ENCODE measurements around the gene TBXA2R.

The TBXA2R gene

GRCh38 chr19:3557461-3558248, 49.0 kb downstream of the TBXA2R start, which contains the start of gene MFSD12:
TSS of gene MFSD12 (minus strand) at chr19:3557586. CDS start at chr19:3557403, 183 bp downstream.
- peak in 55 of 56 donors; percentile 43 to 95 (median 87) for DNase-seq

DNA sequence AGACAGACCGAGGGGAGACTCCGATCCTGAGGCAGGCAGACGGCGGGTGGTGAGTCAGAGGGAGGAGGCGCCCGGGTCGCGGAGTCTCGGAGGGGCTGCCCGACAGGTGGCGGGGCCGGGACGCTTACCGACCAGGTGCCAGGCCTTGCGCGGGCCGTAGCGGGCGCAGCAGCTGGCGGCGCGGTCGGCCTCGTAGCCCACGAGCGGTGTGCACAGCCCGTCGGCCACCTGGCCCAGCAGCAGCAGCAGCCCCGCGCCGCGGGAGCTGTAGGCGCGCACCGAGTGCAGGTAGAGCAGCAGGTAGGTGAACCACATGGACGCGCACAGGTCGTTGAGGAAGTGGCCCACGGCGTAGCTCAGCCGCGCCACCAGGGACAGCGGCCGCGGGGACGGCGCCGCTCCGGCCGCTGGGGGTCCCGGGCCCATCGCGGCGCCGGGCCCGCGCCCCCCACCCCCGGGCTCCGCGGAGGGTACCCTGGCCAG, 49.7 kb downstream of the TBXA2R start:
- peak in 5 of 56 donors; percentile 28 to 41 (median 34) for DNase-seq

DNA sequence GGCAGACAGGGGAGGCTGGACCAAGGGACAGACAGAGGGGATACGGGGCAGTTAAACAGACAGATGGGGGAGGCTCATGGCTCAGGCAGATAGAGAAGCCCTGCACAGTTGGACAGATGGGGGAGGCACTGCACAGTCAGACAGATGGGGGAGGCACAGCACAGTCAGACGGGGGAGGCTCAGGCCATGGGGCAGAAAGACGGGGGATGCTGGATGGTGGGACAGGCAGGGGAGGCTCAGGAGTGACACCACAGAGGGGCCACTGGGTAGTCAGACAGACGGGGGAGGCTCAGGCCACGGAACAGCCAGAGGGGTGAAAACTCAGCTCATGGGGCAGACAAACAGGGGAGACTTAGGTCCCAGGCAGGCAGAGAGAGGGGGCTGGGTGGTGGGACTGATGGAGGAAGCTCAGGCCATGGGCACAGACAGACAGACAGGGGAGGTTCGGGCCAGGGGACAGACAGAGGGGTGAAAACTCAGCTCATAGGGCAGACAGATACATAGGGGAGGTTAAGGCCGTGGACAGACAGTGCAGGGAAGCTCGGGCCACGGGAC, 50.2 kb downstream of the TBXA2R start:
- DNase-seq: no peak

GRCh38 chr19:3555653-3556422, 50.8 kb downstream of the TBXA2R start:
- DNase-seq: no peak

GRCh38 chr19:3554254-3555083, 52.2 kb downstream of the TBXA2R start:
- DNase-seq: no peak

DNA sequence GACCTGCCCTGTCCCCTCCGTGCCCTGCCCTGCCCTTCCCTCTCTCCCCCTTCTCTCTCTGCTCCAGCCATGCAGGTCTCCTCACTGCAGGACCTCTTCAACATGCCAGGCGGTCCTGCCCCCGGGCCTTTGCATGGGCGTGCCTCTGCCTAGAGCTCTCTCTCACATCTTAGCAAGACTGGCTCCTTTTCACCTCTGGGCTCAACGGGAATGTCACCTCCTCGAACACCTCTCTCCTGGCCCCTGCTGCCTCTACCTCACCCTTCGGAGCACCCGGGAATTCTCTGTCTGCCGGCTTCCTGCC, 54.9 kb downstream of the TBXA2R start:
- DNase-seq: no peak

DNA sequence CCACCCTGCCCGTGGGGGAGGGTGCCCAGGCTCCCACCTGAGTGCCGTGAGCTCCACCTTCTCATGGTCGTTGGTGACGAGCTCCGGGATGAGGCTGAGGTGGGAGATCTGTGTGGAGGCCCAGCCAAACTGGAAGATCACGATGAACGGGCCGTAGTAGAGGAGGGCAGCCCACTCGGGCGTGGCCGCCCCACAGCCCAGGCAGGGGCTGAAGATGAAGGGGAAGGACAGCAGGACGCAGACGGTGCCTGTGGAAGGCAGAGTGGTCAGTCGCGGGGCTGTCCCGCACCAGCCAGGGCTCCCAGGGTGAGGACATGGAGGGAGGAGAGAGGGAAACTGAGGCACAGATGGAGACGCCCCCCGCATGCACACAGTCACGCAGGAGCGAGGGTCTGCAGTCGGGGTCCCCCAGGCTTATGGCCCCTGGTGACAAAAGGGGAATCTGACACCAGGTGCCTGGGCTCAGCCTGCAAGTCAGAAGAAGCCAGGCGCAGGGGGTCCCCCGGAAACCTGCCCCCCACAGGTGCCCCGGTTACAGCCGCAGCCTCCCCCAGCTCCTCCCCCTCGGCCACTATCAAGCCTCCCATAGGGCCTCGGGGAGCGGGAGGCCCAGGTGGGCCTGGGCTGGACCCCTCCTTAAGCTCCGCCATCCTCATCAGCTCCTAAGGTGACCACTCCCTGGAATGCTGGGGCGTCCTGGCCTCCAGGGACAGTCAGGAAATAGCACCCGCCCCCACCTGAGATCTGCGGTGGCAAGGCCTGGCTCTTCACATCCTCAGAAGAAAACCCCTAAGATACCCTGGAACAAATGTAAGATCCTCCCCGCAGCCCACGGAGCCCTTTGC, 55.5 kb downstream of the TBXA2R start:
- DNase-seq: no peak

DNA sequence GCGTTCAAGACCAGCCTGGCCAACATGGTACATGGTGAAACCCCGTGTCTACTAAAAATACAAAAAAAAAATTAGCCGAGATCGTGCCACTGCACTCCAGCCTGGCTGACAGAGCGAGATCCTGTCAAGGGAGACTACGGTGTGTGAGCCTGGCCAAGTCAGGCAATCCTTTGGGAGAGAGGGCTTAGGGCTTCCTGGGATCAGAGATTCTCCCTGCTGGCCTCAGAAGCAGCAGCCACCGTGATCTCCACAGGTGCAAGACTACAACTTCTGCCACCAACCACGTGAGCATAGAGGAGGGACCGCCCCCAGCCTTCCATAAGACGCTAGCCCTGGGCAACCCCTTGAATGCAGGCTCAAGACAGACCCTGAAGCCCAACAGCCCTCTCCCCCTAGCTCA, 56.9 kb downstream of the TBXA2R start:
- no peak for DNase-seq

DNA sequence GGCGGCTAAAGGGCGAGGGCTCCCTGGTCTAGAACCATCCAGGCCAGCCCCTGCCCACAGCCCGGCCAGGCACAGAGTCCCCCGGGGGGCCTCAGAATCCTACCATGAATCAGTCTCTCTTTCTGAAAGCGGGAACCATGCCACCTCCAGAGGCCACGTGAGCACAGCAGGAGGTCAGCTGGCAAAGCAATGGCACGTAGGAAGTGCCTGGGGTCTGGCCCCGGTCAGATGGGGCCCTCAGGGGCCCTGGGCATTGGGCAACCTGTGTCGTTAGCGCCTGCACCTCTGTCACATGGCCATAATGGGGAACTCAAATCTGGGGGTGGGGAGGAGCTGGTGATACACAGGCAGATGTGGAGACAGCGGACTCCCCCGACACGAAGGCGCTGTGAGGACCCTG, 58.1 kb downstream of the TBXA2R start:
- DNase-seq: peak in 22 of 56 donors; percentile 12 to 86 (median 36)

- DNase-seq: no peak
Observed at GRCh38 chr19:3547767-3548282, 58.9 kb downstream of the TBXA2R start.

DNA sequence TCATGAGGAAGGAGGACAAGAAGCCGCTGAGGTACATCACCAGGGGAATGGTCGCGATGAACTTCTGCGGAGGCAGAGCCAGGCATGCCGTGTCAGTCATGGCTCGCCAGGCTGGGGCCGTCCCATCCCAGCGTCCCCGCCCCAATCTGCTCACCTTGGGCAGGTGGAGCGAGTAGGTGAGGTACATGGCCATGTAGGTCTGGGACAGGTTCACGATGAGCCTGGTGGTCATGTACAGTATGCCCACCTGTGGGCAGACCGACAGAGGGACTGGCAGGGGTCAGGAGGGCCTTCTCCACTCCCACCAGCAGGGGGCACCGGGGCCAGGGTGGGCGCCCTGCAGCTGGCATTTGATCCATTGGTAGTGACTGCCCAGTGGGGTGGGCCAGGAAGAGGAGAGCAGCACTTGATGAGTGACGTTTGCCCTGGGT, 59.4 kb downstream of the TBXA2R start:
- no peak for DNase-seq

DNA sequence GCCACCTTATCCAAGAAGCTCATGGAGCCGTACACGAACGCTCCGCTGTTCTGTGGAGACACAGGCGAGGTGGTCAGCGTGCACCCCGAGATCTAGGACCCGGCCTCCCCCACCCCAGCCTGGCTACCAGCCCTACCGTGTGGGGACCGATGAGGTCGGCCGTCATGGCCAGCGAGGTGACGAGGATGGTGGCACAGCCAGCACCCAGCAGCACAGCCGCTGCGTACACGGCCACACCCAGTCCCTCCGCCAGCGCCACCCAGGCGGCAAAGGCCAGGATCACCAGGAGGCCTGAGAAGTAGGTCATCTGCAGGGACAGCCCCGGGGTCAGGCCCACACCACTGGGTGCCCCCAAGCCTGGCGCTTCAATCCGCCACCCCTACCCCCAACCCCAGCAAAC, 60.6 kb downstream of the TBXA2R start:
- peak in 1 of 56 donors; percentile 16 for DNase-seq

GRCh38 chr19:3545669-3546034, 61.0 kb downstream of the TBXA2R start:
- DNase-seq: no peak

- peak in 55 of 56 donors; percentile 20 to 95 (median 77) for DNase-seq
Observed at GRCh38 chr19:3544742-3545668, 61.7 kb downstream of the TBXA2R start.

Data from nucleus accumbens (tissue), 56 donors.